ENCODE measurements around the gene PIP5K1A. TPM values are rescaled to one million over a fixed set of nuclear protein-coding genes. Genes with fewer than 3 reads are reported as not detected.
A peak's percentile ranks its signal among the peaks of the same experiment; 100 is the strongest.

The PIP5K1A gene
- total and polyA plus RNA-seq, 7 experiments from 2014 or later = 11.7 to 76.5 (median 58.4) TPM

GRCh38 chr1:151158751-151159251, 39.6 kb upstream of the PIP5K1A start:
- peaks cover 23 to 27% of the 10 kb centered on the region in 2 donors for H3K4me1 ChIP-seq (ENCODE audit: control insufficient read depth in 2 of 2, insufficient read depth in 2 of 2, low read length in 2 of 2)
- ATAC-seq = no peak
- peak overlapping the region; percentile 88 to 97 (median 95) for H3K27ac Mint-ChIP-seq
- CTCF ChIA-PET = interaction anchor here (0.7 to 6.6 kb wide), 2 partner anchors 31 to 60 kb away, joined by 3 to 130 read pairs; partner anchors contain the start of gene VPS72
- no peaks in the 10 kb centered on the region for H3K27me3 ChIP-seq (ENCODE audit: control insufficient read depth in 2 of 2, insufficient read depth in 2 of 2, low read length in 2 of 2)
- intact Hi-C loops (cut with micrococcal nuclease) = loop anchor here (5.0 to 10.0 kb wide), 3 partner anchors 152 to 544 kb away; partner anchors contain the start of genes GOLPH3L (in 1 of the 2), MINDY1 (in 1 of the 2) and PRUNE1 (in 1 of the 2)
- peaks cover 0 to 42% (median 36%) of the 10 kb centered on the region in 5 donors for H3K36me3 Mint-ChIP-seq
- H3K27ac ChIP-seq (ENCODE audit: low read depth, low read length) = peak overlapping the region; percentile 78
- no peaks in the 10 kb centered on the region for H3K27me3 Mint-ChIP-seq
- H3K36me3 ChIP-seq (ENCODE audit: control insufficient read depth in 2 of 3, insufficient read depth in 3 of 3, low read length in 3 of 3) = peaks cover 0 to 16% (median 3%) of the 10 kb centered on the region in 3 experiments
- H3K4me3 ChIP-seq (ENCODE audit: low read length) = peak overlapping the region; percentile 98
- H3K9me3 Mint-ChIP-seq = no peaks in the 10 kb centered on the region
- peaks cover 46 to 77% (median 60%) of the 10 kb centered on the region in 7 donors for H3K4me1 Mint-ChIP-seq
- POLR2A ChIA-PET = interaction anchor here (0.6 to 6.9 kb wide), 14 partner anchors 9 to 795 kb away, joined by 3 to 76 read pairs (median 10); partner anchors contain the start of genes CDC42SE1, LYSMD1, MLLT11 and RPRD2
- H3K9me3 ChIP-seq (ENCODE audit: control insufficient read depth in 2 of 3, low read length in 3 of 3) = no peaks in the 10 kb centered on the region
- peak overlapping the region; percentile 93 to 100 (median 99) for H3K4me3 Mint-ChIP-seq
- DNase-seq = no peak

- Mint-ChIP-seq H3K4me1 (peaks cover 48 to 82% (median 65%) of the 10 kb centered on the region in 7 donors), H3K27ac (peak overlapping the region; percentile 74 to 97 (median 92)), H3K9me3 (no peaks in the 10 kb centered on the region), H3K36me3 (peaks cover 0 to 47% (median 37%) of the 10 kb centered on the region in 5 donors), H3K4me3 (peak overlapping the region; percentile 56 to 100 (median 96)), H3K27me3 (no peaks in the 10 kb centered on the region)
- peaks cover 23 to 27% of the 10 kb centered on the region in 2 donors for H3K4me1 ChIP-seq (ENCODE audit: control insufficient read depth in 2 of 2, insufficient read depth in 2 of 2, low read length in 2 of 2)
- ATAC-seq (no peak), DNase-seq (no peak)
- intact Hi-C loops (cut with micrococcal nuclease) = loop anchor here (5.0 to 10.0 kb wide), 3 partner anchors 152 to 545 kb away; partner anchors contain the start of genes GOLPH3L (in 1 of the 2), MINDY1 (in 1 of the 2) and PRUNE1 (in 1 of the 2)
- no peaks in the 10 kb centered on the region for H3K27me3 ChIP-seq (ENCODE audit: control insufficient read depth in 2 of 2, insufficient read depth in 2 of 2, low read length in 2 of 2)
- POLR2A ChIA-PET = interaction anchor here (0.6 to 6.9 kb wide), 9 partner anchors 9 to 531 kb away, joined by 3 to 76 read pairs (median 5); partner anchors contain the start of genes CDC42SE1, LYSMD1, MINDY1 and MLLT11
- CTCF ChIA-PET = interaction anchor here (6.6 kb wide), 1 partner anchor 60 kb away, joined by 130 read pairs; no protein-coding TSS in a partner anchor
- peak overlapping the region; percentile 78 for H3K27ac ChIP-seq (ENCODE audit: low read depth, low read length)
- H3K4me3 ChIP-seq (ENCODE audit: low read length) = peak overlapping the region; percentile 98
- no peaks in the 10 kb centered on the region for H3K9me3 ChIP-seq (ENCODE audit: control insufficient read depth in 2 of 3, low read length in 3 of 3)
- H3K36me3 ChIP-seq (ENCODE audit: control insufficient read depth in 2 of 3, insufficient read depth in 3 of 3, low read length in 3 of 3) = peaks cover 0 to 17% (median 3%) of the 10 kb centered on the region in 3 experiments
Measured at GRCh38 chr1:151159373-151159772, 39.0 kb upstream of the PIP5K1A start.

DNA sequence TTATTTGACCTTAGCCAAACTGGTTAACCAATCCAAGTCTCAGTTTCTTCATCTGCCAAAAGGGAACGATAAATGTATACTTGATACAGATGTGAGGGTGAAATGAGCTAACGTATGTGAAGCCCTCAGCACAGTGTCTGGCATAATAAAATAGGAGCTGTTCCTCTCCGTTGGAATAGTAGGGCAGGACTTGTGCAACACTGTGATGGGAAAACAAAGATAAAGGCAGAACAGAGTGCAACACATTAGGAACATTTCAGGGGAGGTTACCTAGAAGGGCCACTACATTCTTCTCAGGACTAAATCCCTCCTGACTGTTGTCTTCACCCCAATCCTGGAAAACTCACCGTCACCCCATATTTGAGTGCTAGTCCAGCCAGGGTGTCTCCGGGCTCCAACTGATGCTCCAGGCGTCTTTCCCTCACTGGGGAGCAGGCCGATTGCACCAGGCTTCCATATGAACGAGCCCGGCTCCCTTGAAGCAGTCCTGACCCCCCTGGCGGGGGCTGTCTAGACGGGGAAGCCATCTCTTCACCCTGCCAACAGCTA, 33.5 kb upstream of the PIP5K1A start:
- H3K27me3 Mint-ChIP-seq = peaks cover 0 to 3% (median 0%) of the 10 kb centered on the region in 5 donors
- no peak for DNase-seq
- H3K4me3 Mint-ChIP-seq = peak overlapping the region; percentile 32 to 99 (median 92)
- no peaks in the 10 kb centered on the region for H3K27me3 ChIP-seq (ENCODE audit: control insufficient read depth in 2 of 2, insufficient read depth in 2 of 2, low read length in 2 of 2)
- POLR2A ChIA-PET = interaction anchor here (1.0 to 7.8 kb wide), 6 partner anchors 7 to 401 kb away, joined by 3 to 73 read pairs (median 3); partner anchors contain the start of genes TNFAIP8L2 and VPS72
- H3K4me1 Mint-ChIP-seq = peaks cover 36 to 81% (median 61%) of the 10 kb centered on the region in 7 donors
- no peaks in the 10 kb centered on the region for H3K9me3 ChIP-seq (ENCODE audit: control insufficient read depth in 2 of 3, low read length in 3 of 3)
- peak overlapping the region; percentile 64 for H3K27ac ChIP-seq (ENCODE audit: low read depth, low read length)
- CTCF ChIA-PET = interaction anchor here (2.9 kb wide), 1 partner anchor 8 kb away, joined by 16 read pairs; the partner anchor contains the start of gene TNFAIP8L2
- H3K9me3 Mint-ChIP-seq = peaks cover 0 to 7% (median 0%) of the 10 kb centered on the region in 11 donors
- peaks cover 0 to 26% (median 0%) of the 10 kb centered on the region in 3 experiments for H3K36me3 ChIP-seq (ENCODE audit: control insufficient read depth in 2 of 3, insufficient read depth in 3 of 3, low read length in 3 of 3)
- H3K27ac Mint-ChIP-seq = peak overlapping the region in 8 of 9 donors; percentile 77 to 99 (median 96)
- peaks cover 0 to 45% (median 34%) of the 10 kb centered on the region in 5 donors for H3K36me3 Mint-ChIP-seq
- peaks cover 19 to 26% of the 10 kb centered on the region in 2 donors for H3K4me1 ChIP-seq (ENCODE audit: control insufficient read depth in 2 of 2, insufficient read depth in 2 of 2, low read length in 2 of 2)
- no peak for ATAC-seq
- peak overlapping the region; percentile 97 for H3K4me3 ChIP-seq (ENCODE audit: low read length)
- intact Hi-C loops (cut with micrococcal nuclease) = loop anchor here (1.0 to 5.0 kb wide), 12 partner anchors 8 to 447 kb away; partner anchors contain the start of genes PIP5K1A (in 2 of the 2), PSMD4 (in 2 of the 2), GABPB2 (in 1 of the 2) and PI4KB (in 1 of the 2)

- H3K27me3 Mint-ChIP-seq = peaks cover 0 to 3% (median 0%) of the 10 kb centered on the region in 5 donors
- intact Hi-C loops (cut with micrococcal nuclease) = loop anchor here (1.0 to 5.0 kb wide), 12 partner anchors 8 to 447 kb away; partner anchors contain the start of genes PIP5K1A (in 2 of the 2), PSMD4 (in 2 of the 2), GABPB2 (in 1 of the 2) and PI4KB (in 1 of the 2)
- DNase-seq (no peak), ATAC-seq (no peak)
- Histone ChIP-seq H3K36me3 (ENCODE audit: control insufficient read depth in 2 of 3, insufficient read depth in 3 of 3, low read length in 3 of 3) (peaks cover 0 to 31% (median 0%) of the 10 kb centered on the region in 3 experiments), H3K27ac (ENCODE audit: low read depth, low read length) (peak overlapping the region; percentile 64), H3K9me3 (ENCODE audit: control insufficient read depth in 2 of 3, low read length in 3 of 3) (no peaks in the 10 kb centered on the region), H3K4me3 (ENCODE audit: low read length) (peak overlapping the region; percentile 97), H3K27me3 (ENCODE audit: control insufficient read depth in 2 of 2, insufficient read depth in 2 of 2, low read length in 2 of 2) (no peaks in the 10 kb centered on the region), H3K4me1 (ENCODE audit: control insufficient read depth in 2 of 2, insufficient read depth in 2 of 2, low read length in 2 of 2) (peaks cover 19 to 24% of the 10 kb centered on the region in 2 donors)
- H3K4me1 Mint-ChIP-seq = peaks cover 31 to 76% (median 56%) of the 10 kb centered on the region in 7 donors
- H3K36me3 Mint-ChIP-seq = peaks cover 0 to 42% (median 29%) of the 10 kb centered on the region in 5 donors
- ChIA-PET CTCF (interaction anchor here (2.9 kb wide), 1 partner anchor 9 kb away, joined by 16 read pairs; the partner anchor contains the start of gene TNFAIP8L2), POLR2A (interaction anchor here (0.6 to 7.8 kb wide), 7 partner anchors 7 to 447 kb away, joined by 3 to 73 read pairs (median 4); partner anchors contain the start of genes TNFAIP8L2 and VPS72)
- peak overlapping the region; percentile 87 to 99 (median 95) for H3K4me3 Mint-ChIP-seq
- peak overlapping the region; percentile 90 to 99 (median 97) for H3K27ac Mint-ChIP-seq
- H3K9me3 Mint-ChIP-seq = peaks cover 0 to 7% (median 0%) of the 10 kb centered on the region in 11 donors
Measured at GRCh38 chr1:151165281-151165737, 33.0 kb upstream of the PIP5K1A start.

GRCh38 chr1:151165738-151166504, 32.4 kb upstream of the PIP5K1A start, which contains the start of the genes LYSMD1 and SCNM1:
Gene LYSMD1, minus strand, starts transcription at chr1:151165902. Its CDS starts 644 bp downstream, at chr1:151165258.
Gene SCNM1, plus strand, starts transcription at chr1:151166144. Its CDS starts 9 bp downstream, at chr1:151166153.
- H3K27me3 Mint-ChIP-seq = peaks cover 0 to 3% (median 0%) of the 10 kb centered on the region in 5 donors
- peak within 1 kb of the TSS; percentile 87 to 99 (median 95) for H3K4me3 Mint-ChIP-seq
- H3K4me1 Mint-ChIP-seq = peaks cover 30 to 70% (median 52%) of the 10 kb centered on the region in 7 donors
- ATAC-seq = peak; percentile 98
- peak; percentile 78 to 98 (median 97) for DNase-seq
- intact Hi-C loops (cut with micrococcal nuclease) = loop anchor here (1.0 to 5.0 kb wide), 14 partner anchors 9 to 537 kb away; partner anchors contain the start of genes PI4KB (in 2 of the 2), PIP5K1A (in 2 of the 2), PRUNE1 (in 2 of the 2) and PSMD4 (in 2 of the 2)
- peaks cover 0 to 37% (median 0%) of the 10 kb centered on the region in 3 experiments for H3K36me3 ChIP-seq (ENCODE audit: control insufficient read depth in 2 of 3, insufficient read depth in 3 of 3, low read length in 3 of 3)
- peaks cover 0 to 39% (median 28%) of the 10 kb centered on the region in 5 donors for H3K36me3 Mint-ChIP-seq
- no peaks in the 10 kb centered on the region for H3K27me3 ChIP-seq (ENCODE audit: control insufficient read depth in 2 of 2, insufficient read depth in 2 of 2, low read length in 2 of 2)
- CTCF ChIA-PET = interaction anchor here (1.2 to 2.9 kb wide), 2 partner anchors 10 to 66 kb away, joined by 5 to 16 read pairs; partner anchors contain the start of gene TNFAIP8L2
- peak within 1 kb of the TSS; percentile 90 to 99 (median 97) for H3K27ac Mint-ChIP-seq
- POLR2A ChIA-PET = interaction anchor here (0.6 to 7.8 kb wide), 10 partner anchors 8 to 446 kb away, joined by 3 to 73 read pairs (median 4); partner anchors contain the start of genes TNFAIP8L2, VPS72 and ZNF687
- peak within 1 kb of the TSS; percentile 71 for H3K27ac ChIP-seq (ENCODE audit: low read depth, low read length)
- peaks cover 18 to 19% of the 10 kb centered on the region in 2 donors for H3K4me1 ChIP-seq (ENCODE audit: control insufficient read depth in 2 of 2, insufficient read depth in 2 of 2, low read length in 2 of 2)
- H3K9me3 ChIP-seq (ENCODE audit: control insufficient read depth in 2 of 3, low read length in 3 of 3) = no peaks in the 10 kb centered on the region
- H3K4me3 ChIP-seq (ENCODE audit: low read length) = peak within 1 kb of the TSS; percentile 97
- peaks cover 0 to 7% (median 0%) of the 10 kb centered on the region in 11 donors for H3K9me3 Mint-ChIP-seq
